Measurements from ENCODE around the gene TP53RK. TPM values are rescaled to one million over a fixed set of nuclear protein-coding genes. Genes with fewer than 3 reads are reported as not detected.

The TP53RK gene
- polyA plus RNA-seq, 1 experiment: 14.3 TPM

GRCh38 chr20:46649965-46650542 is 39.2 kb downstream of the TP53RK start:
- no peak overlapping the region for H3K4me3 ChIP-seq (ENCODE audit: low read depth, low read length)
- no peak for TF ChIP-seq CTCF (IDR thresholded peaks at IDR 0.05; ENCODE audit: low read depth, low read length)
- CTCF ChIA-PET: interaction anchor here (1.2 kb wide), 1 partner anchor 9 kb away, joined by 5 read pairs; no protein-coding TSS in a partner anchor
- no peak overlapping the region for H3K27ac ChIP-seq (ENCODE audit: low read depth, low read length)
- POLR2A ChIA-PET: no interaction called here
- H3K27me3 ChIP-seq (ENCODE audit: control insufficient read depth, insufficient read depth, low read length): peaks cover 20% of the 10 kb centered on the region
- no peak for DNase-seq (ENCODE audit: low read depth, low spot score)
- H3K9me3 ChIP-seq (ENCODE audit: control insufficient read depth, insufficient read depth, low read length): no peaks in the 10 kb centered on the region; the same call in 1 of the 2 replicates

- CTCF ChIA-PET: interaction anchor here (1.2 kb wide), 1 partner anchor 9 kb away, joined by 5 read pairs; no protein-coding TSS in a partner anchor
- POLR2A ChIA-PET: no interaction called here
These were observed 39.6 kb downstream of the TP53RK start for GRCh38 chr20:46649650-46649949.

GRCh38 chr20:46648903-46649649 is 40.2 kb downstream of the TP53RK start:
- Histone ChIP-seq H3K27ac (ENCODE audit: low read depth, low read length) (no peak overlapping the region), H3K27me3 (ENCODE audit: control insufficient read depth, insufficient read depth, low read length) (peaks cover 20% of the 10 kb centered on the region), H3K4me3 (ENCODE audit: low read depth, low read length) (no peak overlapping the region), H3K9me3 (ENCODE audit: control insufficient read depth, insufficient read depth, low read length) (no peaks in the 10 kb centered on the region; the same call in 1 of the 2 replicates)
- DNase-seq (ENCODE audit: low read depth, low spot score): no peak
- POLR2A ChIA-PET: no interaction called here
- CTCF ChIA-PET: interaction anchor here (1.2 kb wide), 1 partner anchor 10 kb away, joined by 5 read pairs; no protein-coding TSS in a partner anchor
- TF ChIP-seq CTCF (IDR thresholded peaks at IDR 0.05; ENCODE audit: low read depth, low read length): no peak

More at GRCh38 chr20:46649650-46649949, 39.6 kb downstream of the TP53RK start:
- no peak overlapping the region for H3K4me3 ChIP-seq (ENCODE audit: low read depth, low read length)
- H3K9me3 ChIP-seq (ENCODE audit: control insufficient read depth, insufficient read depth, low read length): no peaks in the 10 kb centered on the region; the same call in 1 of the 2 replicates
- H3K27ac ChIP-seq (ENCODE audit: low read depth, low read length): no peak overlapping the region
- TF ChIP-seq CTCF (IDR thresholded peaks at IDR 0.05; ENCODE audit: low read depth, low read length): no peak
- peaks cover 20% of the 10 kb centered on the region for H3K27me3 ChIP-seq (ENCODE audit: control insufficient read depth, insufficient read depth, low read length)
- DNase-seq (ENCODE audit: low read depth, low spot score): no peak

GRCh38 chr20:46647469-46647868 is 41.8 kb downstream of the TP53RK start:
- no peak for TF ChIP-seq CTCF (IDR thresholded peaks at IDR 0.05; ENCODE audit: low read depth, low read length)
- no peaks in the 10 kb centered on the region; the same call in 1 of the 2 replicates for H3K9me3 ChIP-seq (ENCODE audit: control insufficient read depth, insufficient read depth, low read length)
- CTCF ChIA-PET: no interaction called here
- H3K27ac ChIP-seq (ENCODE audit: low read depth, low read length): no peak overlapping the region
- H3K27me3 ChIP-seq (ENCODE audit: control insufficient read depth, insufficient read depth, low read length): peaks cover 20% of the 10 kb centered on the region
- no peak for DNase-seq (ENCODE audit: low read depth, low spot score)
- POLR2A ChIA-PET: no interaction called here
- no peak overlapping the region for H3K4me3 ChIP-seq (ENCODE audit: low read depth, low read length)
